GM21786 (cell line): ENCODE measurements around the gene PSMA7.
A peak's percentile ranks its signal among the peaks of the same experiment; 100 is the strongest.
"Not testable (repeated sequence)": the region's sequence is repeated elsewhere in the genome, so short reads cannot be mapped to it uniquely, and the experiment has no call there.

ENCODE experiments used
- ATAC-seq: cut with Tn5 transposase; IDR thresholded peaks from one replicate; pipeline ENCODE4 v1.9.1; 2021; ENCODE audit not compliant: unreplicated experiment

The PSMA7 gene

DNA sequence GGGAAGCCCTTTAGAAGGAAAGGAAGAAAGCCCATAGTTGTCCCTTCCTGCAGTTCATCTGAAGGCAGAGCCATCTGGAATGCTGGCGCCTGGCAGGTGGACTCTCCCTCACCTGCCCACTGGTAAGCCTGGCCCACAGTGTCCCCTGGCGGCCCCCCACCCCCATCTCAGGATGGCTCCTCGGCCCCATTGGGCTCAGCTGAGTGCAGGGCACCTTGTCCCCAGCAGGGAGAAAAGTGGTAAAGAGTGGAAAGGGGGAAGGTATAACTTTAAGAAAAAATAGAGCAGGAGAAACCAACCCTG lies 13.0 kb upstream of the PSMA7 start:
- no peak for ATAC-seq

DNA sequence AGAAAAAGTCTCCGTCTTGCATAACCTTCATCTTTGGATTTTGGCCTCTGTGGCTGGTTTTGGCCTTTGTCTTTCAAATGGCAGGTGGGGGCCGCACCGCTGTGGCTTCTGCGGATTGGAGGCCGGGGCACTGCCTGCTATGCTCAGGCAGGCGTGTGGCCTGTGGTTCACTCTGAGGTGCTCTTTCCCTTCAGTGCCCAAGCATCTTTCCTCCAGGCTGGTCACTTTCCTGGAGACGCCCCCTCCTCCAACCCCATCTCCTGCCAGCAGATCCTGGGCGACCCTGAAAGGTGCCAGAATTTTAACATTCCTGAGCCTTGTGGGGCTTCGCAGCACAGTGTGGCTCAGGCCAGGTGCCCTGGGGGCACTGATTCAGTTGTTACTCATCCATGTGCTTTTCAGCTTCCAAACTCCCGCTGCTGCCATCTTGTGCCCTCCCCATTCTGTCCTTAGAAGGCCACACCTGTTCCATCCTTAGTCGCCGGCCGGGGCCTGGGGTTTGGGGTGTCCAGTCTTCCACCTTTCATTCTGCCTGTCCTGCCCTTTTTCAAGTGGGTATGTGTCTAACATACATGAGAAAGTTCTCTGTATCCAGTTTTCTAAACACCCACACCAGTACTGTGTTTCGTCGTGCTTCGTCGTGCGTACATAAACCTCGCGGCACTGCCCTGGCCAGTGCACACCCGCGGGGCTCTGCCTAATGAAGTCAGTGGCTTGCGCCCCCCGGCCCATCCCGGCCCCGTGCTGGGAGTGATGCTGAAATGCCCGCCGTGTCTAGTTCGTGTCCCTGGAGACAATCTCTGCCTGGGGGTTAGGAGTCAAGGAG lies 12.4 kb upstream of the PSMA7 start:
- no peak for ATAC-seq

DNA sequence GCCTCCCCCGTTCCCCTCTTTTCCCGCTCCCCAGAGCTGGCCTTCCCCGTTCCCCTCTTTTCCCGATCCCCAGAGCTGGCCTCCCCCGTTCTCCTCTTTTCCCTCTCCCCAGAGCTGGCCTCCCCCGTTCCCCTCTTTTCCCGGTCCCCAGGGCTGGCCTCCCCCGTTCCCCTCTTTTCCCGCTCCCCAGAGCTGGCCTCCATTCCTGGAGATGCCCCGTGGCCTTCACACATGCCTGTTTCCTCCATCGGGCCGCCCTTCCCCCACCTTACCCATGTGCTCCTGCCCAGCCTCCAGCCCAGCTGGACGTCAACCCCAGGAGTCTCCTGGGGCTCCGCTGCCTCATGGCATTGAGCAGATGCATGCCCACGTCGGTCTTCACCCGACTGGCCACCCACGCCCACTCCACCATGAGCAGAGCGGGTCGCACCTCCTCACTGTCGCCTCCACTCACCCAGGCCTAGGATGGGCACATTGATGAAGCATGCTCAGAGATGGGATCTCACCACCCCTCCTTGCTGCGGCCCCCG lies 8.7 kb upstream of the PSMA7 start:
- ATAC-seq = no peak

DNA sequence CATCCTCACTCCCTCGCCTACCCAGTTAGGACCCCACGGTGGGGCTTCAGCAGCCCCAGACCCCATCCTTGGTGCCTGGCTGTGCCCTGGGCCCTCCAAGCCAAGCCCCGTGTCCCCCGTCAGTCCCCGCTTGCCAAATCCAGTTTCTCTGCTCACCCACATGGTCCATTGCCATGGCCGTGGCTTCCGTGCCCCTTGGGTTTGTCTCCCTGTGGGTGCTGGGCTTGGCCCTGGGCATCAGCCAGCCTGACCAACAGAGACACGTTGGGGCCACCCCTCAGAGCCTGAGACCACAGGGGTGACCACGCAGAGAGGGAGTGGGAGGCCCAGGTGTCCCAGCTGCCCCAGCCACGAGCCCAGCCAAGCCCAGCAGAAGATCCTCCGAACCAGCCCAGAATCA lies 8.0 kb upstream of the PSMA7 start:
- no peak for ATAC-seq

DNA sequence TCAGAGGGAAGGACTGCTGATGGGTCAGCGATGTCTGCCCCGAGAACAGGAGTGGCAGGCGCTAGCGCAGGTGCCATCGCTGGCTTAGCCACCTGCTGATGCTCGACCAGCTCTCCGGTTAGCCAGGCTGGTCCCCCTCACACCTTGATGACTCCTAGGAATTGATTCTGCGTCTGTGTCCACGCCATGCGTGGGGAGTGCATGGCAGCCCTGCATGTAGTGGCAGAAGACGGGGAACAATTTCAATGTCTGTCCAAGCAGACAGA lies 7.0 kb upstream of the PSMA7 start:
- ATAC-seq = no peak

DNA sequence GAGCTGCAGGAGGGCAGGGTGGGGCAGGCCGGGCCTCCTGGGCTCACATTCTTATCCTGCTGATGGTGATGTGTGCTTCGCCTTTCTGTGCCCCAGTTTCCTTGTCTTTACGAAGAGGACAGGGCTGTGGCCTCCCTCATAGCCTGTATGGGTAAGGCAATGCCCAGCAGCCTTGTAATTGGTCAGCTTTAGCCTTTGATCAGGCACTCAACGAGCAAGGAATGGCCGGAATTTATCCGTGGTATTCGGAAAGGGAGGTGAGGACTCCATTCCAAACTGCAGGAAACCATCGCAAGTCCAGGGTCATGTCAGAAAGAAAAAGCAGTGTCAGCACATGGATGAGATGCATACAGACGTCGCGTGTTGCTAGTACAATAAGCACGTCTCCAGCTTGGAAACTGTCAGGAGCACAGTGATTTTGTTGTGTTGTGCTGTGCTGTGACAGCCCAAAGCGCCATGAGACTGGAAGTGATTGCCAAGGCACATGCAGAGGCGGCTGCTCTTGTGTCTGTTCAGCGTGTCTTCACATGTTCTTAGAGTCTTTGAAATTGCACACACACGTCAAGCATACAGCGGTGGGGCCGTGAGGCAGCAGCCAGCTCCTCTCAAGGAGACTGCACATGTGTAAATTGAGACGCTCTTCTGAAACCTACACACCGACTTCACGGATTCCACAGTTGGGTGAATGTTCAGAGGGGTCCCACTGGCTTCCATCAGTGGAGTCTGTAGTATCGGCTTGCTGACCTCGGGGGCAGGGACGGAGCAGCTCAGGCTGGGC lies 6.5 kb upstream of the PSMA7 start:
- ATAC-seq = no peak

DNA sequence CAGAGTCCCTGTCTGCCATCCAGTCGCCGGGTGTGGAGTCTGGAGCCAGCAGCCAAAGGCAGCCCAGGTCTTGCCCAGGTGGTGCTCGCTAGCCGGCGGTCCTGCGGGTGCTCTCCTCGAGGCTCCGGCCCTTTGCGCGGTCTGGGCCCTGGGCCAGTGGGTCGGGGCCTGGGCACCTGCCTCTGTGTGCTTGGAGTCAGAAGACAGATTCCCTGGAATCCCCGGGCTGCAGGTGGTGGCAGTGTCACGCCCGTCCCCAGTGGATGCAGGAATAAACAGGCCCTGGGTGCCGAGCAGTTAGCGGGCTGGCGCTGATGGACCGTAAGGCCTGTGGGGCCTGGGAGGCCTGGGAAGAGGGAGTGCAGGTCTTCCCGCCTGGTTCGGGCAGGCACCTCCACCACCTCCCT lies 5.7 kb upstream of the PSMA7 start:
- no peak for ATAC-seq

DNA sequence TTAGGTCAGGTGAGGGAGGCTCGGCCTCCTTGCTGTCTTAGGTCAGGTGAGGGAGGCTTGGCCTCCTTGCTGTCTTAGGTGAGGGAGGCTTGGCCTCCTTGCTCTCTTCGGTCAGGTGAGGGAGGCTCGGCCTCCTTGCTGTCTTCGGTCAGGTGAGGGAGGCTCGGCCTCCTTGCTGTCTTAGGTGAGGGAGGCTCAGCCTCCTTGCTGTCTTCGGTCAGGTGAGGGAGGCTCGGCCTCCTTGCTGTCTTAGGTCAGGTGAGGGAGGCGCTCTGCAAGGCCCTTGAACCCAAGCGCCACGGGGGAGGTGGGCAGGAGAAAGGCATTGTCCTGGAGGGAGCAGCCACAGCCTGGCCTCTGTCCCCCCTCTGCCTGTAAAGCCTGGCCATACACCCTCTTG lies 5.2 kb upstream of the PSMA7 start:
- ATAC-seq = not testable (repeated sequence)

DNA sequence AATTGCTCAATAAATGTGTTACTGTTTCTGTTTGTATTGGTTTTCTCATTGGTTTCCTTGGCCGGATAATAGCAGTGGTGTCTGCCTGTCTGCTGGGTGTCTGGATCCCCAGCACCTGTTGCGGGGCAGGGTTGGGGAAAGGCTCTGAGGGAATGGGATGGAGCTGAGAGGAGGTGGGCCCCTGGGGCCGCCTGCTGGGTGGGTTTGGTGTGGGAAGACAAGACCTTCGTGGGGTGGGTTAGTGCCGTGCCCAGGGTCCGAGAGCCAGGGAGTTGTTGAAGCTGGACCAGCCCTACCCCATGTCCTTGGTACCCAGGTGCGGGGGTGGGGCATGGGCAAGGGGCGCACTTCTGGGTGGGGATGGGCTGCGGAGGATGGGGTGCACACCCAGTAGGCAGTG lies 4.3 kb upstream of the PSMA7 start:
- no peak for ATAC-seq

DNA sequence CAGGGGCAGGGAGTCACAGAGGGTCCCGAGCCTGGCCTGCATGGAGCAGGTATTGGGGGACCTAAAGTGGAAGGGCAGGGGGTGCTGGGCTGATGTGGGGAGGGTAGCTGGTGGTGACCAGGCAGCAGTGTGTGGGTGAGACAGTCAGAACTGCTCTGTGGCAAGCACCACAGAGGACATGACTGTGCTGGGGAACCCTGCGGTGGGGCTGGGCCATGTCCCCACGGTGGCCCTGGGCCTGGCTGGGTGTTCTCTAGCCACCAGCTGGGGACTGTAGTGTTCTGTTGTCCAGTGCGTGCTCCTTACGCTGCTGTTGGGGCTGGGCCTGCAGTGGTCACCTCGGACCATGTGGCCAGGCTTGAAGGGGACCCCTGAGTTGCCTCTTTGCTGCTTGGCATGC lies 3.9 kb upstream of the PSMA7 start:
- ATAC-seq = no peak

DNA sequence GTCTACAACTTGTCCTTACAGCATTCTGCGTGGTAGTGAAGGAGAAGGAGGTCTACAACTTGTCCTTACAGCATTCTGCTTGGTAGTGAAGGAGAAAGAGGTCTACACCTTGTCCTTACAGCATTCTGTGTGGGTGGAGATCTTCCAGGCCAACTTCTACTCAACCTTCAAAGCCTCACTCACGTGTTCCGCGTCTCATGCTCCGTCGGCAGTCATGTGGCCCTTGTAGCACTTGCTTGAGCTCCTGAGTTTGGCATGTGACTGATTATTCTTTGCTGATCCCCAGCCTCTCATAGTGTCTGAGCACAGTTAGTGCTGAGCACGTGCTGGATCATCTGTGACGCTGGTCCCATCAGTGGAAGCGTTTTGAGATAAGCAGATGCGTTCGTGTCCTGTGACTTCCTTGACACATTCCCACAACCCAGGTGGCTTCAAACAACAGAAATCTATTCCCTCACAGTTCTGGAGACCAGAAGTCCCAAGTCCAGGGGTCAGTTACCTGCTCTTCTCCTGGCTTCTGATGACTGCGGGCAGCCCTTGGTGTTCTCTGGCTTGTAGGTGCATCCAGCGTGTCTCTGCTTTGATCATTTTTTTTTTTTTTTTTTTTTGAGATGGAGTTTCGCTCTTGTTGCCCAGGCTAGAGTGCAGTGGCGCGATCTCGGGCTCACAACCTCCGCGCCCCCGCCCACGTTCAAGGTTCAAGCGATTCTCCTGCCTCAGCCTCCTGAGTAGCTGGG lies 3.0 kb upstream of the PSMA7 start:
- no peak for ATAC-seq

DNA sequence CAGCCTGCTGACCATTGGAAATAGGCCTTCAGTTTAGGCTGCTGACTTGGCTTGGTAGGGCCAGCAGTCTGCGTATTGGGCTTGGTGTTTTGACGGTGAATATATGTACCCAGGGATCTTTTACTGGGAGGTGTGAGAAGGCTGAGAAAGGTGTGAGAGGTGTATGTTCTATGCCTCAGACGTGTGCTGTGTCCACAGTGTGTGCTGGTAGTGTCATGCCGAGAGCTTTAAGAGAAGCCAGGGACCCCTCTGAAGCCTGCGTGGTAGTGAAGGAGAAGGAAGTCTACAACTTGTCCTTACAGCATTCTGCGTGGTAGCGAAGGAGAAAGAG lies 2.5 kb upstream of the PSMA7 start:
- no peak for ATAC-seq

DNA sequence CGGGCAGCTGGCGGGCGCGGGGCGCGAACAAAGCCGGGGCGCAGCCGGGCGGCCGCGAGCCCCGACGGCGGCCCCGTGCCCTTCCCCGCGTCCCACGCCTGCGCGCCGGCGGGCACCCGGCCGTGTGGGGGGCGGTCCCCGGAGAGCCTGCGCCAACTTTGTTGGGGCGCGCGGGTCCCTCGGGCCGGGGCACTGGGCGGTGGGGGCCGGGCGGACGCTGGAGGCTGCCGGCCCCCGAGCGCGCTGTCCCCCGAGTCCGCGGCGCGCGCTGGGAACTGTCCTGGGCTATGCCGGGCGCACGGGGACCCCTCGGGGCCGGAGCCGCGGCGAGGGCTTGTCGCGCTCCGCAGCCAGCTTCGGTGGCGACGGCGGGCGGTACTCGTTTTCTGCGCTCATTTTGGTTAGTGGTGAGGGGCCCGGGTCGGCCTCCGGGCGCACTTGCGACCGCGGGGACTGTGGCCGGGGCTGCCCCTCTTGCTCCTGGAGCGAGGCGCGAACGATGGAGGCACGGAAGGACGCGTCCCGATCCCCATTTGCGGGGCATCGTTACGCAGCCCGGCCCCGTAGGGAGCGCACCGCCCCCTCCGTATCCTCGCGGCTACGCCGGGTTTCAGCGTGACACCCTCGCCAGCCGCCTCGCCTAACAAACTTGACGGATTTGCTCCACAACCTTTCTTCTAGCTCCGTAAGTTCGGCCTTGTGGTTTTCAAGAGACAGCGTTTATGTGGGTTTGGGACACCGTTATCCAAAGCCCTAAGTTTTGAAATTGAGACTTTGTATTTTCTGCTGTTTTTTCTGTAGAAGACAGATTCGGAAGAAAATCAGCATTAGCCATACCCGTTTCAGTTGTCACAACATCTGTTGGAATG lies 997 bp upstream of the PSMA7 start:
- no peak for ATAC-seq

DNA sequence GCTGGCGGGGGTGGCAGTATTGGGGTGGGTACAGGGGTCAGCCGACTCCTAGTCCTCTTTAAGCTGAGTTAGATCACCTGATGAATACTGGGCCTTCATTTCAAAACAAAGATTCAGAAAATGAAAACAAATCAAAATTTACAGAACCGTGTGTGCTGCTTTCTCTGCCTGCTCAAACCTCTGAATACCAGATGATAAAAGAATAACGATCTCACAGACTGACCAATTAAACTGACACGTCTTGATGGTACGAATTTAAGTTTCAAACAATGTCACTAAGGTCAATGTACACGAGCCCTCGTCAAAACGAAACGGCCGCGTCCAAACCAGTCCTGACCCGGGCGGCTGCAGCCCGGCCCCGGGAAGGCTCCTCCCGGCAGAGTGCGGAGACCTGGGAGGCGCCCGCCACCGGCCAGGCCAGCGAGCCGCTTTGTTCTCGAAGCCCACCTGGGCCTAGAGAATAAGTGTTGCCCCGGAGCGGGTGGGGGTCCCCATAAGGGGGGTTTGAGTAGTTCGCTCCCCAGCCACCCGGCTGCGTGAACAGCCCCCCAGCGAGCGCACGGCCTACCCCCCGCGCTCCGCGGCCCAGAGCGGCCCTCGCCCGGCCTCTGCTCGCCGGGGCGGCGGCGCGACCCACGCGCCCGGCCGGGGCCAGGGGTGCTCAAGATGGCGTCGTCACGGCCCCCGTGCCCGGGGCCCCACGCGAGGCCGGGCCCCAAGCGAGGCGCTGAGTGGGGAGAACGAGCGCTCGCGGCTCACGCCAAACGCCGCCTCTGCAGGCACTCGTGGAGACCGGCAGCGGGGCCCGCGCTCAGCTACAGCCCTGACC lies 728 bp downstream of the PSMA7 start:
- ATAC-seq = peak; percentile 19

DNA sequence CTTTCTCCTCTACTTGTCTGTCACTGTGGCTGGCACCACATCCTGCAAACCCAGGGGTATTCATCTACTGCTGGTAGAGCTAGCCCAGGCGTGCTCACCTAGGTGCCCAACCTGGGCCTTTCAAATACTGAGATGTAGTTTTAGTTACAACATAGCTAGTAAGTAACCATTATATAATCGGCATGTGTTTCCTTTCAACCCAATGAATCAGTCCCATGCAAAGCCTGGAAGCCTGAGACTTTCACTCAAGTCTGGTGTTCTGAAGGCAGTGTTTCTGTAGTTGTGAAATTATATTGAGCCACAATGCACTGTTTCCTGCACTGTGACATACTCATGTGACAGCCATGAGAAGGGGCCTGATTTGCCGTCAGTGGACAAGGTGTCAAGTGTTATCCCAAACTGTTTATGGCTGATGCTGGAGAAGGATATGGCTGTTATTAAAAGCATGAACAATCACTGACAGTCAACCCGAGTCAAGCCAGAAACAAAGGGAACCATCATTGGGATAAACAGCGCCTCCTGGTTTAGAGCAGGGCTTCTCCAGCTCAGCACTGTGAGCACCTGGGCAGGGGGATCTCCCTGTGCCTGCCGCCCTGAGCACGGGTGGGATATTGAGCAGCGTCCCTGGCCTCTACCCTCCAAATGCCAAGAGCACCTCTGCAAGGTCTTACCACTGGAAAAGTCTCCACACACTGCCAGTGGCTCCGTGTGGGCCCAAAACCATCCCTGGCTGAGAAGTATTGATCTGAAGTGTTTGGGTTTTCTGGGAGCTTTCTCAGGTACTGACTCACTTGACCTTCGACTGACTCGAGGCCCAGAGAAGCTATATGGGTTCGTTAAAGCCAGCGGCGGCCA lies 1.6 kb downstream of the PSMA7 start:
- no peak for ATAC-seq

DNA sequence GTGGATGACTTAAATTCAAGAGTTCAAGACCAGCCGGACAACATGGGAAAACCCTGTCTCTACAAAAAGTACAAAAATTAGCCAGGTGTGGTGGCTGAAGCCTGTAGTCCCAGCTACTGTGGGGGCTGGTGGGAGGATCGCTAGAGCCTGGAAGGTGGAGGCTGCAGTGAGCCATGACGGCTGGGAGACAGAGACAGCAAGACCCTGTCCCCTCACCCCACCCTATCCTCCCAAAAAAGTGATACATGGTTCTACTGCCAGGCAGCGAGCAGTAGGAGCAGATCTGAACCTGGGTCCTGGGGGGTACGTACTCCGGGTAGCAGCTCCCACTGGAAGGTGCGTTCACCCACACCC lies 2.2 kb downstream of the PSMA7 start:
- no peak for ATAC-seq

DNA sequence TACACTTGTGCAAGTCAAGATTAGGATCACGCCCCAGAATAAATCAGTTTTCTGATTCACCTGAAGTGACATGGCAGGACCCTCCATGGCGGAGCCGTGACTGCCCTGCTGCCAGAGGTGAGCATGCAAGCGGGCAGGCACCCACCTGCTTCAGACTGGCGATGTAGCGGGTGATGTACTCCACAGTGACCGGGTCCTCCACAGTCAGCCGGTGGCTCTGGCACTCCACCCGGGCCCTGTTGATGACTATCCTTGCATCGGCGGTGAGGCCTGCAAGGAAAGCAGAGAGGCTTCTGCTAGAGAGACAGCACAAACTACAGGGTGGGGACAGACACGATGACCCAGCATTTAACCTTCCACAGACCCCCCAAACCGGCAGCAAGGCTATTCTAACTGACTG lies 3.6 kb downstream of the PSMA7 start:
- ATAC-seq = no peak

DNA sequence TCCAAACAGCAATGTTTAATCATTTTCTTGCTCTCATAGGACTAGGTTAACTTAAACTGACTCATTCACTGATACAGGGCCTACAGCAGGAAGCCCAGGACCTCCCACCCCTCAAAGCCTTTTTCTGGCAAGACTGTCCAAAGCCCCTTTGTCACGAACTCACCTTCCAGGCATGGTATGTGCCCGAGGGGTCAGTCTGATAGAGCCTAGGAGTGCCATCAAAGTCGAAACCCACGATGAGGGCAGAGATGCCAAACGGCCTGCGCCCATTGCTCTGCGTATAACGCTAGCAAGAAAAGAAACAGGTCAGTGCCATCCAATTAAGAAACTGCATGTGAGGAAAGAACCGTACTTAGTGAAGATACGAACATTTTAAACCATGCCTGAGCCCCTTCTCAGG lies 4.3 kb downstream of the PSMA7 start:
- ATAC-seq = no peak

DNA sequence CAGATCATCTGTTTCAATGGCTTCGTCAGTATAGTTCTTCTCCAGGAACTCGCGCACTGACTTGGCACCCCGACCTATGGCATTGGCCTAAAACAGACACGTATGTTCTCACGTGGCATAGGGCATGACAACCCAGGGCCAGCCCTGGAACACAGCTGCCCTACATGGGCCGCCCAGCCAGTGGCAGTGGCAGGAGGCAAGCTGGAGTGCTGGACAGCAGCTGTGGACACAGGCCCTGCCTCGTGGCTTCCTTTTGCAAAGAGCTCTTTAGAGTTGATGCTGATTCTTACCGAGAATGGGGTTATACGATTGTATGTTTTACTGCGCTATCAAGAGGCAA lies 5.0 kb downstream of the PSMA7 start:
- ATAC-seq = no peak
